Putamen (tissue), 1 donor: ENCODE data around the gene DIAPH3.
"Not testable (repeated sequence)": the region's sequence is repeated elsewhere in the genome, so short reads cannot be mapped to it uniquely, and the experiment has no call there.

ENCODE experiments used
- DNase-seq: peaks from one replicate; pipeline ENCODE4 v3.0.0-alpha.2; 2016; ENCODE audit warnings: low spot score

The DIAPH3 gene

DNA sequence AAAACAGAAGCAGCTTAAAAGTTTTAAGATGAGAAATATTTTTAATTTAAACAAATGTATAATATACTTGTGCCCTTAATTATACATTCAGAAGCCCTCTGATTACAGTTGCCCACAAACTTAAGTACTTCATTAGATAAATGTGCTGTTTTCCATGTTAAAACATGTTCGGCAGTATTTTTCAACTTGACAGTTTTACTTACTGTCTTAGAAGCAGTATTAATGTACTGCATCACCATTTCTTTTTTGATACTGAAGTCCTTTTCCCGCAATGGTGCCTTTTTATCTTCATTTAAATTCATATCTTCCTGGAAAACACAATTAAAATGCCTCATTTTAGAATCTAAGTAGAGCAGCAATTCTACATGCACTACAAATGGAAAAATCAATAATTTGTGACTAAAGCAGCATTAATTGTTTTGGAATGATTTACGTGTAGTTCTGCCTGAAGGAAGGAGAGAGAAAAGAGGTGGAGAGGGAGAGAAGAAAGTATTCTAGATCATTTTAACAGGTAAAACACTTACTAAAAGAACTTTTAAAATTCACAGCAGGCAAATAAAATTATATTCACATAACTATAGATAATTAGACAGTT, 70.2 kb downstream of the DIAPH3 start:
- no peak for DNase-seq

DNA sequence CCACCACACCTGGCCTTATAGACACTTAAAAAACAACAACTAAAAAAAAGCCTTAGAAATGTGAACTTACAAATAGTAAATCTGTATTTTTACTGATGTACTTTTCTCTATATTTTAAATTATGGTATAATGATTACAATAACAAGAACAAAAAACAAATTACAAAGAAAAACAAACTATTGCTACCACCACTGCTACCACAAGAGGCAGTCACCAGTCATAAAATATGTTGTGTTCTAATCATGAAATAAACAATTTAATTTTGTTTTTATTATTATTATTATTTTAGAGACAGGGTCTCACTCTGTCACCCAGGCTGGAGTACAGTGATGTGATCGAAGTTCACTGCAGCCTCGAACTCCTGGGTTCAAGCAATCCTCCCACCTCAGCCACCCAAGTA, 72.2 kb downstream of the DIAPH3 start:
- no peak for DNase-seq

DNA sequence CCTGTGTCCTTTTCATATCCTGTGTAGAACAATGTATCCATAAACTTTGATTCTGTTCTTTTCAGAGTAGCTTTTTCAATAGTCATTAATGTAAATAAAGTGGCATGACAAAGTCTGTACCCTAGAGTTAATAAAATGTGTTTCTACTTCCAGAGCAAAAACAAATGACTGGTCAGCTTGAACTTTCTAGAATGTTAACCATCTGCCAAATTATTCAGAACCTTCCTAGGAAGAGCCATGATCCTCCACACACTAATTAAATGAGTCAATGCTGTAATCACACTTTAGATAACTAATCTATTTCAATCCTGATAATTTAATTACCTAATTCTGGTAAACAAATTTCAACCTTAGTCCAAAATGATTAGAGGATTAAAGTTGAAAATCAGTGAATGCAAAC, 73.2 kb downstream of the DIAPH3 start:
- no peak for DNase-seq

DNA sequence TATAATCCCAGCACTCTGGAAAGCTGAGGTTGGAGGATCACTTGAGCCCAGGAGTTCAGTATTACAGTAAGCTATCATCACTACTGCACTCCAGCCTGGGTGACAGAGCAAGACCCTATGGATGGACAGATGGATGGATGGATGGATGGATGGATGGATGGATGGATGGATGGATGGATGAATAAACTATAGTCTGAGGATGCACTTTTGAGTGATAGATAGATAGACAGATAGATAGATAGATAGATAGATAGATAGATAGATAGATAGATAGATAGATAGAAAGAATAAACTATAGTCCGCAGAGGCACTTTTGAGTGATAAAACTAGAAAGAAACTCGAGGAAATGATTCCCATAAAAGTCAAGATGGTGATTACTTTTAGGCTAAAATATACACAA, 79.9 kb downstream of the DIAPH3 start:
- not testable (repeated sequence) for DNase-seq

DNA sequence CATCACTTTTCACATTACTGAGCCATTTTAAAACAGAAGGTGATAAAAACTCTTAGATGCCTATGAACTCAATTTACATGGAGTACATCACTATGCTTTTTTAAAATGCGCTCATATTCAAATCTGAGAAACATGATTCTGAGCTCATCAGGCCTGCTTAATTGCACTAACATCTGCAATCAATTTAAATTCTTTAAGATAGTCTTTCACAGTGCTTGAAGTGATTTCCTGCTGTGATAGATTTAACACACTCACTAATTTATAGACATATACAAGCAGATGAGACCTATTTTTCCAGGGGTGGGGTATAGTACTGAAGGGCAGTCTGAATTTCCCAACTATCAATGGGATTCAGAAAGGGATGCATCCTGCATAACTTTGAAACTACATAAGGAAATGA, 82.9 kb downstream of the DIAPH3 start:
- DNase-seq = no peak

DNA sequence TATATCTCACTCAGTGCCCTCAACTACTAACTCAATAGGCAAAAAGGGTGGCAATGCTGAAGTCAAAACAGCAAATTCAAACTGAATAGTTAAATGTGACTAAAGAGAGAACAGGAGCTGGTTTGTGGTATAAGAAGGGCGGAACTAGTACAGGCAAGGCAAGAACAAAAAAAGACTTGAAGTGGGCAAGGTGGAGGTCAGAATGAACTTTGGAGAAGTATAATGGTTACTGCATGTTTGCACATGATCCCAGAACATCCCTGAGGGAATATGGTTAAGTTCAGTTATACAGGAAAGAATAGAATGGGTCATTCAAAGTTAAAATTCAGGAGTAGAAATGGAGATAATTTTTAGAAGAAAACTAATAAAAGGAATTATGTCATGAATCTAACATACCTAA, 85.5 kb downstream of the DIAPH3 start:
- DNase-seq = no peak

DNA sequence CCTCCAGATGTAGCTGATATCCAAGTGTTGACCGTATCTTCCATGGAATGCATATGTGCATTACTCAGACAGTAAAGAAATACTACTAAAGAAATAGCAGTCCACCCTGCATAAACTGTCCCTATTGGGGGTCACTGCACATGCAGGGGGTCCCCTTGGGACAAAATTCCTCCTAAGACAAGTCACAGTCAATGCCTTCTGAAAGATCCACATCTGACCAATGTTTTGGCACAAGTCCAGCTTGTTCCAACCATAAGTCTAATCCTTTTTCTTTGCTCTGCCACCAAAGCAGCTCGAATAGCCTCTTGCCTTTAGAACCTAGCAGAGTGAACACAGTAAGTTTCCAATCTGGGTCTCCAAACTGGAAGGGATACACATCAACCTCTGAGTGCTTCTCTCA, 87.9 kb downstream of the DIAPH3 start:
- DNase-seq = no peak

DNA sequence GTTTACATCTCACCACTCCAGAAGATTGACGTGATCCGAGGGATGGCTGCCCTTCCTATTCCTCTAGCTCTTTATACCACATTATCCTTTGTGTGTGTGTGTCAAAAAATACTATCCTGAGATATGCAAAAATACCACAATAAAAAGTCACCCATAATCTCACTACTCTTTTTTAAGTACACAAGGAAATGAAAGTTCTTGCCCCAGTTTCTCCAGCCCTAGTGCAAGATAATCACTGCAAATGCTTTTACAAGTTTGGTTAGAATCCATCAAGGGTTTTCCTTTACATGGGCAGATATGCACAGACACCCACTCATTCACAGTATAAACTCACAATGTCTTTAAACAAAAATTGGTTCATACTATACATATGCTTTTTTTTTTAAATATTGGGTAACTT, 89.3 kb downstream of the DIAPH3 start:
- DNase-seq = no peak

DNA sequence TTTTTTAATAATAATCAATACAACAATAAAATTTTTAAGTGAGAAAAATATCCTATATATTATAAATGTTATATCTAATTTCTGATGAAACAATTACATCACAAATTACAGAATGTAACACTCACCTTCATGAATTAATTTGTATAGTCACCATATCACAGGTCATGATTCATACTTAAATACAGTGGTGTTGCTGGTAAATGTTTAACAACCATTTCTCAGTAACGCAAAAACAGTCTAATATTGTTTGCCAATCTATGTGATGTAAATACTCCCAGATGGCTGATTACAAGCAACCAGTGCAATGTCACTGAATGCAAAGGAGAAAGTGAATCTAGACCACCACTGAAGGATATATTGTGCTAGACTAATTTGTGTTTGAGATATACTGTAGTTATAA, 97.5 kb downstream of the DIAPH3 start:
- no peak for DNase-seq

DNA sequence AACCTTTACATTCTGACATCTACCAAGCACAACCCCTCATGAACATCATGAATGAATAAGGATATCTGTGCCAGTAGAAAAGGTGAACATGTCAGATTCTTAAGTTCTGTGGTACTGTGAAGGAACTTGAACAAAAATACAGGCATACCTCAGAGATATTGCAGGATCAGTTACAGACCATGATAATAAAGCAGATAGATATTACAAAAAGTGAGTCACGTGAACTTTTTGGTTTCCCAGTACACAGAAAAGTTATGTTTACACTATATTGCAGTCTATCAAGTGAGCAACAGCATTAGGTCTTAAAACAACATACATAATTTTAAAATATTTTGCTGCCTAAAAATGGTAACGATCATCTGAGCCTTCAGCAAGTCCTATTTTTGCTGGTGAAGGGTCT, 101.2 kb downstream of the DIAPH3 start:
- DNase-seq = no peak

DNA sequence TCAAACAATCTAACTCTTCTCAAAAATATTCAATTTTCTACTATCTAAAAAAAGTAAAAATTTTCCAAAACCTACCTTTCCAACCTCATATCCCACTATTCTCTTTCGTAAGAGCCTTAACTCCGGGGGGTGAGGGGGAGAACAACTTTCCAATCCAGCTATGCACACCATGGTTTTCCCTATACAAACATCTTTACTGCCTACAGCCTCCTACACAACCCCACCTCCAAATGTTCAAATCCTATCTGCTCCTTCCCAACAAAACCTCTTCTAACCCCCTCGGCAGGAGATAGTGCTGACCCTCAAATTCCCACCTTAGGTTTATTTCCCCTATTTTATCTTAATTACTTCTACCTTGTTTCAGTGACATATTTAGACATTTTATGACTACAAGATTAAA, 102.0 kb downstream of the DIAPH3 start:
- no peak for DNase-seq

DNA sequence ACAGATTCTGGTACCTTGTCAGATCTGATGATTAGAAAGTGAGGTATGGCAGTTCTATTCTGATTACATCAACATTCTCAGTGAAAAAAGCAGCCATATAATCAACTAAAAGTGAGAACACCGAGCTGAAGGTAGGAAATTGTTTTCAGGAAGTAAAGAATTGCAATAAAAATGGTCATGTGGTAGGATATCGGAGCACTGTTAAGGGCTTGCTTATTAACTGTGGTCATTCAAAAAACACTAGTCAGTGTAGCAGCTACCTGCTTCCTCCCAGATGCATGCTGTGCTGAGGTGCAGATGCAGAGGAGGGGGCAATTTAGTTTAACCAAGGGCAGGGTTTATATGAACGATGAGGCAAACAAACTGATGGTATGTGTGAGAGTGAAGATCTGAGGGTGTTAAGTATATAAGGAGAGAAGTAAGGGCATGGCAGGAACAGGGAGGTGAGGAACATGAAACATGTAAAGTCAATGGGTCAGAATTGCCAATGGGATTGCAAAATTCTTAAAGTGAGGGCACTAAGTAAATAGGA, 111.9 kb downstream of the DIAPH3 start:
- DNase-seq = no peak

DNA sequence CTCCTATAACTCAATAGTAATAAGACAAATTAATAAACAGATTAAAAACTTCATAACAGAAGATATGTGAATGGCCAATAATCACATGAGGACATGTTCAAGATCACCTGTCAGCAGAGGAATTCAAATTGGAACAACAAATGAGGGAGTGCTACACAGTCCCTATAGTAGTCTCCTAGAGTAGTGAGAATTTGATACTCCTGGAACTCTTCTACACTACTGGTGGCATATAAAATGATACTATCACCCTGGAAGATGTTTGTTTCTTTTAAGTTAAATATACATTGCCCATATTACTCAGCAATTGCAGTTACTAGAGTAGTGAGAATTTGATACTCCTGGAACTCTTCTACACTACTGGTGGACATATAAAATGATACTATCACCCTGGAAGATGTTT, 115.4 kb downstream of the DIAPH3 start:
- DNase-seq = not testable (repeated sequence)

DNA sequence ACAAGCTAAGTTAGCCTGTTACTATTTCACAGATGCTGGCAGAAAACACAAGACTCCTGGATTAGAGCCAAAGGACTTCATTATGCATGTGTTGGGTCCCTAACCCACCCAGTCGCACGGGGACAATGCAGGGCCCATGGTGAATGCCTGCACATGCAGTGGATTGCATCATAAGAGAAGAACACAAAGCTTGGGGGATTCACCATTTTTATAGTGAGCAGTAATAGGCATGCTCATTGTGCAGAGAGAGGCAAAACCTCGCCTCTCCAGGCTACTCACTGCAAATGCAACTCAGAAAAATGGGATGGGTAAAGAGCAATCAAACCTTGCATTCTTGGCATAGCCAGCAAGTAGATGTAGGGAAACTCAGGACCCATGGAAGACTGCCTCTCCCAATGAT, 115.8 kb downstream of the DIAPH3 start:
- DNase-seq = no peak

DNA sequence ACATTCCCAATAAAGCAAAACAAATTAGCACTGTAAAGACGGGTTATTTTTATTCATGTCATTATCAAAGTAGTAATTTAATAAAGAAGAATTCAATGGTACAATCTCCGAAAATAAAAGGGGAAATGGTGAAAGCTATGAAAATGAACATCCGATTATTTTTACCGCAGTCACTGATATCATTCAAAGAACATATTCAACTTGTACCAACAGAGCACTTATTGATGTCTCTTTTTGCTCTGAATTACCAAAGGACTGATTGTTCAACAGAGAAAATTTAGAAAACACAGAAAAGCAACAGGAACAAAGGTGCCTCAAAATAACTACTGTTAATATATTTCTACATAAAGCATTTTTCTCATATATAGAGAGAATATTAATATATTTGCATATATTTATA, 119.4 kb downstream of the DIAPH3 start:
- no peak for DNase-seq

DNA sequence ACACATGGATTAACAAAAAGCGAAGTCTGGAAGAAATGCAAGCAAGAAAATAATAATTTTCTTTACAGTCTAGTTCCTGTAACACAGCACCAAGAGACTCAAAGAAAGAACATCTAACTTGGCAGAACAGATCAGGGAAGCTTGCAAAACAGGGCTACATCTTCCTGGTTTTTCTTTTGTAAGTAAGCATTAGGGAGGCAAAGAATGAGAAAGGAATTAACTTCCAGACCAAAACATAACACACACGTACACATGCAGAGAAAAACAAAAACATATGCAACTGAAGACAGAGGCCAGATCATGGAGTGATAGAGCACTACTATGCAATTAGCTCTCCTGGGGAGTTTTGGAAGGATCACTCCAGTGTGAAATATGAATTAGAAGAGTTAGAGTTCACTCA, 120.5 kb downstream of the DIAPH3 start:
- no peak for DNase-seq

DNA sequence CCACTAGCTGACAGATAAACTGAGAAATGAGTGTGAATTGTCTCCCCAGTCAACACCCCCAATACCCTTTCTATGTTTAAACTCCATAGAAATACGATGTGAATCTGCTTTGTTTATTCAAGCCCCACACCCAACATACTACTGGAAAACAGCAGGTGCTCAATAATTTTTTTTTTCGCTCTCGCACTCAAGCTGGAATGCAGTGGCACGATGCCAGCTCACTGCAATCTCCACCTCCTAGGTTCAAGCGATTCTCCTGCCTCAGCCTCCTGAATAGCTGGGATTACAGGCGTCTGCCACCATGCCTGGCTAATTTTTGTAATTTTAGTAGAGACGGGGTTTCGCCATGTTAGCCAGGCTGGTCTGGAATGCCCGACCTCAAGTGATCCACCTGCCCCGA, 123.1 kb downstream of the DIAPH3 start:
- not testable (repeated sequence) for DNase-seq

DNA sequence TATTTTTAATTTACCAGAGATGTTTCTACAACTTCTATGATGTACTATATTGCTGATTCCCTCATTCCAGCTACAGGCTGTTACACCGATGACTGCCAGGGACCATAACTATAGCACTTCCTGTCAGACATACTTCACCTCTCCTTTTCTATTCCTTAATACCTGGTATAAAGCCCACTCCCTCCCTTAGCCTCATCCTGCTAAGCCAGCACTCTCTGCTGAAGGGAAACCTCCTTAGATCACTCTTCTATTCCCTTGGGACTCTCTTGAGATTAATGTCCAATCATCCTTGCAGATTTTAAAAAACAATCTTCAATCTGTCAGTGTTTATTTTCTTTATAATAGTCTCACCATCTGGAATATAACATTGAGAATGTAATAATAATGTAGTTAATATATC, 127.9 kb downstream of the DIAPH3 start:
- DNase-seq = no peak

DNA sequence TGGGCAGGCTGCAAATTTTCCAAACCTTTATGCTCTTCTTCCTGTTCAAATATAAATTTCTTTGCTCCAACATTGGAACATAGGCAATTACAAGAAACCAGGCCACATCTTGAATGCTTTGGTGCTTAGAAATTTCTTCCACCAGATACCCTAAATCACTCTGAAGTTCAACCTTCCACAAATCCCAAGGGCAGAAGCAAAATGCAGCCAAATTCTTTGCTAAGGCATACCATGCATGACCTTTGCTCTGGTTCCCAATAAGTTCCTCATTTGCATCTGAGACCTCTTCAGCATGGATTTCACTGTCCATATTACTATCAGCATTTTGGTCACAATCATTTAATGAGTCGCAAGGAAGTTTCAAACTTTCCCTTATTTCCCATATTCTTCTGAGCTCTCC, 130.9 kb downstream of the DIAPH3 start:
- DNase-seq = no peak

DNA sequence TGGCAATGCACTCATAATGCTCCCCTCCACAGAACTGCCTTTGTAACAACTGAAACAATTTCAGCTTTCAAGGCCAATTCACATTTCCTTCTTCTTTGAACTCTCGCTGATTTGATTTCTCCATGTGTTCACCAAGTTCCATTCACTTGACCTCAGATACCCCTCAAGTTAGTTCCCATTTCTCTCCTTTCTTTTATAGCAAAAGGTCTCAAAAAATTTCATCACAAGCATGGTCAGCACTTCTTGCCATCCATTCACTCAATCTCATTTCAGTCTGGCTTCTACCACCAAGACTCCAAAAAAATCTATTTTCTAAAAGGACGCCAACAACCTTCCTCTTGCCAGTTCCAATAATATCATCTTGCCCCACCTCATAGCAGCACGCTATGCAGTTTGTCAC, 135.7 kb downstream of the DIAPH3 start:
- DNase-seq = no peak

DNA sequence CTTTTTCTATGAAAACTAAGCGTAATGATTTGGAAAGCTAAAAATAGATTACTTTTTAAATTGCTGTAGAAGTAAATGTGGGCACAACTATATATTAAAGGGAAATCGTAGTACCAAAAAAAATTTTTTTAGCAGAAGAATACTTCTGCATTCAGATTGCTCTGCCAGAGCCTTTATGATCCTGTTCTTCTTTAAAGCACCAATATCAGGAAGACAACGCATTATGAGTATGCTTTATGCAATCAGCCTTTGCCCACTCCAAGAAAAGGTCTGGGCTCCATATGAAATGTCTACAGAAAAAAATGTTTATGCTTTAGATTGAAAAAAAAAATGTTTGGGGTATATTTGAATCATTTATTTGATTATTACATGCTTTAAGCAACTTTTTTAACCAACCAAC, 137.4 kb downstream of the DIAPH3 start:
- no peak for DNase-seq

DNA sequence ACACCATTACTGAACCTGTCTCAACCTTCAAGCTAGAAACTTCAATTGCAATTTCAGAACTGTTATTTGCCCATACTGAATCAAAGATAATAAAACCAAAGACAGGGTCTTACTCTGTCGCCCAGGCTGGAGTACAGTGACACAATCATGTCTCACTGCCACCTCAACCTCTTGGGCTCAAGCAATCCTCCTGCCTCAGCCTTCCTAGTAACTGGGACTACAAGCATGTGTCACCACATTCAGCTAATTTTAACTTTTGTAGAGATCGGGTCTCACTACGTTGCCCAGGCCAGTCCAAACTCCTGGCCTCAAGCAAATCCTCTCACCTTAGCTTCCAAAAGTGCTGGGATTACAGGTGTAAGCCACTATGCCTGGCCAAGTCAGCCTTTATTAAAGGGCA, 143.4 kb downstream of the DIAPH3 start:
- DNase-seq = no peak

DNA sequence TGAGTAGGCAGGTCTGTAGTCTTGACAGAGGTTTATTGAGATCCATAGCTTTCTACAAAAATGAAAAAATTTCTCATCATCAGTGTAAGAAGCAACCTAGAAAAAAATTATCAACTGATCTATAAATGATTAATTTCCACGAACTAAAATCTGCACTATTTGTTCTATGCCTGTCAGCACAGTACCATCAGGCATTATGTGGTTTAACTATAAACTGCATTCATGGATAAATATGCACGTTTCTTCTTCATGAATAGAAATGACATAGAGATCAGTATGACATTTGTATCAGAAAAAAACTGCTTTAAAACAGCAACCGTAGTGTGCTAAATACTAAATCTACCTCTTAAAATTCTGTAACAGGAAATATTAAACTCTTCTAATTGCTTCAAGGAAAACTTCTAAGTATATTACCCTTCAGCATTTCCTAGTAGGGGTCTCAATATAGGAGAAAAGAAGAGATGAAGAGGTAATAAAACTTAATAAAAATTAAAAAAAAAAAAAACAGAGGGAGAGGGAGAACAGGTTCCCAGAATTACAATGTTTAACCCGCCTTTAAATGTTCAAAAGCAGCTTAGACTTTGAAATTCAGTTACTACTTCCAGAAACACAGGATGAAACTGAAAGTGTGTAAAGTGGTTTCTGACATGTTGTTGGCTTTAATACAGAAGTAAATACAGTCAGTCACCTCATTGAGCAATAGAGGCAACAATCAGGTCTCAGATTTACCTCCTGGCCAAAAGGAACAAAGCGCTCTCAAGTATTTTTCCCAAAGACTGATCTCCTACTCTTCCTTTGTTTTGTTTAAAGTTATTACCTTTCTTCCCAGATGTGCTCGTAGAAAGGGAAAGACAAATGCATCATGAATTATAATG, 144.4 kb downstream of the DIAPH3 start:
- DNase-seq = no peak

DNA sequence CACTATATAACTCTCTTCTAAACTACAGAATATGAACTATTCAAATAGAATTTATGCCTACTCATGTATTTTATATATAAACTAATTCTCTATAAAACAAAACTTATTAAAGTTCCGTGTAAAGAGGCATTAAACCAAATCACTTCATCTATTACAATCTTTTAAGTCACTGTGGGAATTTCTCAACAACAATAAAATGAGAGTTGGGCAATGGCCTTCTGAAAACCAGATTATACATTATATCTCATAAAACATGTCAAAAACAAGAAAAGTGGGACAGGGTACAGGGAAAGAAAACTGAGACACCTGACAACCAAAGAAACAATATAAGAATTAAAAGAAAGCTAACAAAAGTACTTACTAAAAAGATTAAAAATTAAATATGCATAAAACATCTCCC, 145.2 kb downstream of the DIAPH3 start:
- no peak for DNase-seq
